Ecto neural progenitor cell (in vitro differentiated cells): Measurements from ENCODE around the gene EZR.

Experiments used
- DNase-seq: peaks from one replicate; pipeline ENCODE4 v3.0.0-alpha.2; 2018; ENCODE audit warnings: low spot score

The EZR gene

DNA sequence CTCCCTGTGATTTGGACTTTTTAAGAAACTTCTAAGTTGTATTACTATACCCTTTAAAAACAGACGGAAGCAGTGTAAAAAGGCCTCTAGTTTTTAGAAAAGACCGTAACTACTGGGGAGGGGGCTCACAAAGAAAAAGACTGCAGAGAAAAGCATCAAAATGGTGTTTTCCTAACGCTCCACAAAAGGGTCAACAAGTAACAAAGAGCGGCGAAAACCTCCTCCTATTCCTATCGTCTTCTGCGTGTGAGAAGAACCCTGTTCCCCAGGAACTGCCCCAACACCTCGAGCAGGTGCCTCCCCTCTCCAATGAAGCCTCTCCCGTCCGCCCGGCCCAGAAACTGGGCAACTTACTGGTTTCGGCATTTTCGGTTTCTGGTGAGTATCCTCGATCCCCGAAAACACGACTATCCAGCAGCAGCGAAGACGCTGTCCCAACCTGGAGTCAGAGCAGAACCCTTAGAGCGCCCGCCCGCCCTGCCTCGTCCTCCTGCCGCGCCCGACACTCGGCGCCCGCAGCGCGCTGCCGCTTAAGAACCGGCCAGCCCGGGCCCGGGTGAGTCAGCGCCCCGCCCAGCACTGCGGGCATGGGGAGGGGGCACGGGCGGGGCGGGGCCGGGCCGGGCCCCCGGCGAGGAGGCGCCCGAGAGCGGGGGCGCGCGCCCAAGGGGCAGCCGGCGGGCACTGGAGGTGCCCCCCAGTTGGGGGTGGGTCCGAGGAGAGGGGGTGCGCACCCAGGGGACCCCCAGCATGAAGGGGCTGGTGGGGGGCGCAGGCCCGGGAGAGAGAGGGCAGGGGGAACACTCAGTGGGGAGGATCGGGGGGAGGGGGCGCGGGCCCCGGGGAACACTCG, 1.2 kb downstream of the EZR start:
- DNase-seq: peak; percentile 83

DNA sequence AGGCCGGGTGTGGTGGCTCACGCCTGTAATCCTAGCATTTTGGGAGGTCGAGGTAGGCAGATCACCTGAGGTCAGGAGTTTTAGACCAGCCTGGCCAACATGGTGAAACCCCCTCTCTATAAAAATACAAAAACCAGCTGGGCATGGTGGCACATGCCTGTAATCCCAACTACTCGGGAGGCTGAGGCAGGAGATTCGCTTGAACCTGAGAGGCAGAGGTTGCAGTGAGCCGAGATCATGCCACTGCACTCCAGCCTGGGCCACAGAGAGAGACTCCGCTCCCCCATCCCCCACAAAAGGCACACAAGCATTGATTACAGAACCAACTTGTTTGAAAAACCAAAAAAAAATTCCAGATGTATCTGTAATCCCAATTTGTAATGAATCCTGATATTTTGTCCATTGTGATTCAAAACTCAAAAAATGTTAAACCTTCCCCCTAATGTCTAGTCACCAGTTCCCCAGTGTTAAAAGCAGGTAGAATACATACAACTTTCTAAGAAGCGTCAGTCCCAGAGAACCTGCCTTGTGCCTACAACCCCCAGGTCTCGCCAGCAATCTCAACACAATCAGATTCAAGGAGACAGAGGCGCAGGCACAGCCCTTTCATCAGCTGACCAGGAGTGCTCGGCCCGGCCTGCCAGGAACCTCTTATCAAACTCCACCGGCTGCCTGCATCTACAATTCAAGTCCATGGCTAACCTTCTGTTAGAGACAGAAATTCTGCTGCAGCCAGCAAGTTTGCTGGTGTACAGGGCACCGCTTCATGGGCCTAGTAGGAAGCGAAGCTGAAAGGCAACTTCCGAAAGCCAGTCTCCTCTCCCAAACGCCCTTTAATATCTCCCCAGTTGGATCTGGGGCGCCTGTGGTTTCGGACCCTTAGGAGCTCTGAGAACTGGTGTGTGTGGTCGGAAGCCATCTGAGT, 2.1 kb downstream of the EZR start:
- DNase-seq: peak; percentile 60

DNA sequence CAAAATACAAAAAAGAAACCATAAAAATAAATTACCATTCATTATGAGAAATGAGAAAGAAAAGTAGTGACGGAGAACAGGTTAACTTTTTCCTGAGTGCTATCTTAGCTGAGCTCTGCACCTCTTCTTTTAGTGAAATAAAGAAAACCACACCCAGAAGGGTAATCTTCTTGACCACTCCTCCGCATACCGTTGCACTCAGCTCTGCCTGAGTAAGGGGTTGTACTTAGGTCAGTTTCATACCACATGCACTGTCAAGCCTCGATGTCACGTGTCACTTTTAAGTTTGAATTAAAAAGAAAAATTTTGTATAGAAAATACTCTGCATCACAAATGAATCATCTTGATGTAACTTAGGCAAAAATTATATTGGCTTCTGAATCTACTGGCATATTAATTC, 2.8 kb downstream of the EZR start:
- no peak for DNase-seq

DNA sequence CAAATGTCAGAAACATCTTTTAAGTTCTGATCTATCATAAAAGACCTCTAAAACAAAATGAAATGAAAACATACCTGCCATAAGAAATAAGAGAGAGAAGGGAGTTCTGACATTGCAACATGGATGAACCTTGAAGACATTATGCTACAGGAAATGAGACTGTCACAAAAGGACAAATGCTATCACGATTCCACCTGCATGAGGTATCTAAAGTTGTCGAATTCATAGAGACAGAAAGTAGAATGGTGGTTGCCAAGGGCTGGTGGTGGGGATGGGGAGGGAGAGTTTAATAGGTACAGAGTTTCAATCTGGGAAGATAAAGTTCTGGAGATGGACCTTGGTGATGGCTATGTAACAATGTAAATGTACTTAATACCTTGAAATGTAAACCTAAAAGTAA, 3.3 kb downstream of the EZR start:
- DNase-seq: no peak

DNA sequence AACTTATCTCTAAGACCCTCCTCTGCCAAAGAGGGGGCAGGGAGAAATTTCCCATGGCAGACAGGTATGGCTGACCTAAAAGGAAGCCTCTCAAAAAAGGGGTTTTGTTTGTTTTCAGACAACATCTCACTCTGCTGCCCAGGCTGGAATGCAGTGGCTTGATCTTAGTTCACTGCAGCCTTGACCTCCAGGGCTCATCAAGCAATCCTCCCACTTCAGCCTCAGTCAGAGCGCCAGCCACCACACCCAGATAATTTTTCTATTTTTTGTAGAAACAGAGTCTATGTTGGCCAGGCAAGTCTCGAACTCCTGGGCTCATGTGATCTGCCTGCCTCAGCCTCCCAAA, 3.8 kb downstream of the EZR start:
- DNase-seq: no peak

DNA sequence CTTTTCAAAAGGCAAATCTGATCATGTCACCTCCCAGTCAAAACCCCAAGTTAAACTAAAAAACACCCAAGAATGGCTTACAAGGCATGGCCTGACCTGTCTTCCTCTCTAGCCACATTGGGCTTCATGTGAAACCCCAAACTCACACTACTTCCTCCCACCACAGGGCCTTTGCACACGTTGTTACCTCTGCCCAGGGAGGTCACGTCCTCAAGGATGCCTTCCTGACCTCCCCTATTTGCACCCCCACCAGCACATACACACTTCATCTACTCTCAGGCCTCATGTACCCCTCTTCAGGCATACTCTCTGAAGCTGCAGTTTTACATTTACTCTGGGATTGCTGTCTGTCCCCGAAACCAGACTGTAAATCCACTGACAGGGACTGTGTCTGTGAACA, 6.1 kb downstream of the EZR start:
- DNase-seq: no peak

DNA sequence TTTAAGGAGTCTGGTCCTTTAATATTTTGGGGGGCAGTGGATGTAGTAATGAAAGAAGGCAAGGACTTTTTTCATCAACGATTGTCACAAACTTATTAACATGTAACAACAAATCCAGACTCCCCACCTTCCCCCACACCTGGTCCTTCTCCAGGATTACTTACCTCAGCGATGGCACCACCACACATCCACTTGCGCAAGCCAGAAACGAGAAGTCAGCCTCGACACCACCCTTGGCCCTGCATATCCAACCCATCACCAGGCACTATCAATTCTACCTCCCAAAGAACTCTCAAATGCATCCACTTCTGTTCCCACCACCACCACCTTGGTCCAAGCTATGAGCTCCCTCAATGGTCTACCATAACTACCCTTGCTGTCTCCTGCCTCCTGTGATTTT, 6.6 kb downstream of the EZR start:
- no peak for DNase-seq

DNA sequence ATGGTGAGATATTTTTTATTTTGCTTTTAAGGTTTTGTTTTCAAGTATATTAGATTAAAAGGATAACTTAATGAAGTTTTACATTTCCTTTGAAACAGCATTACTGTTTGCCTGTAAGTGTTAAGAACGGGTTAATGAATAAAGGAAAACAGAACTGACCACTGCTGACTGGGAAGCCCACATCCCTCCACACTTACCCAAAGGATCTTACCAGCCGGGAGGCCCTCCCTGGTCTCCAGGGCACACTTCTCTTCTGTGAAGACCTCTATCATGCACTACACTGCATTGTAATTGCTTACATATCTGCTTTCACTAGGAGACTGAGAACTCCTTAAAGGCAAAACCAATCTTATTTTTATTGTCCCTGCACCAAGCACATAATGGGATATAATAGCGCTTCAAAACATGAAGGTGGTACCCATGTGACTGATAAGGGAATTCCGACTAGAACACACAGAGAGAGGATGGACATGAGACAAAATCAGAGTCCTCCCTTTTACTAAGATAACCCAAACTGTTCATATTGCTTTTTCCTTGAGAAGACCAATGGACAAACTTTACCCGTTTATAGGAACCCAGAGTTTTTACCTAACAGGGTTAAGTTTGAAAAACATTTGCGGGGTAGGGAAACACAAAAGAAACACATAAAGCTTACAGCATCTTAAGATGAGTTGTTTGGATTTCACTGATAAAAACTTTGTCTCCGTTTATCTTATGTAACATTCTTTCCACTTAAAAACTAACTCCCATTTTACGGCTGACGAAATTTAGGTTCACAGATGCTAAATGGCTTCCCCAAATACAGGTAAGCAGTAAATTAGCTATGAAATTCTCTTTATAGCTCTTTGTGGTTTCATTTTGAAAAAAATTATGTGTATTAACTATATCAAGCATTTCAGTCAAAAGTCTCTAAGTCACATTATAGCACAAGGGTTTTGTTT, 8.7 kb downstream of the EZR start:
- DNase-seq: no peak

DNA sequence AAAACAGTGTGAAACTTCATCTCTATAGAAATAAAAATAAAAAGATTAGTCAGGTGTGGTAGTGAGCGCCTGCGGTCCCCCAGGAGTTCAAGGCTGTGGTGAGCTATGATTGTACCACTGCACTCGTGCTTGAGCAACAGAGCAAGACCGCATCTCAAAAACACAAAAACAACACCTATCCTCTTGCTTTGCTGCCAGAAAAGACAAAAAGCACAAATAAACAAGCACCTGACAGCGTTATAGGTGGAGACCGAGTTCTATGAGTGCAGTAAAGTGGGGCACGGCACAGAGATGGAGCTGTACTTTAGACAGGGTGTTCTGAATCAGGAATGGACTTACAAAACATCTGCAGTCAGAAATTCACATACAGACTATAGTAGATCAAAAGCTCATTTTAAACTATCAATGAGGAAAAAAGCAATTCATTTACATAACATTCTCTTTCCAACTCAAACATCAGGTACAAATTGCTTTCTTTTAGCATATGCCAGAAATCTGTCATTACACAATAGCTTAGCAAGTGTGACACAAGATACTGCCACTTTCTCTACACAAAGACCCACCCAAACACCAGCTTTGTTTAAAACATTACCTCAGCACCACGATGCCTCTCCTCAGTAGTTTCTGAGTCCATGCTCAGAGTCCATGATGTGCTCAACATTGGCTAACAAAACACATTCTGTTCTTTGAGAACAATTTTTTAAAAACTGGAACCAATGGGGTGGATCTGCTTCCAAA, 10.1 kb downstream of the EZR start:
- DNase-seq: no peak

DNA sequence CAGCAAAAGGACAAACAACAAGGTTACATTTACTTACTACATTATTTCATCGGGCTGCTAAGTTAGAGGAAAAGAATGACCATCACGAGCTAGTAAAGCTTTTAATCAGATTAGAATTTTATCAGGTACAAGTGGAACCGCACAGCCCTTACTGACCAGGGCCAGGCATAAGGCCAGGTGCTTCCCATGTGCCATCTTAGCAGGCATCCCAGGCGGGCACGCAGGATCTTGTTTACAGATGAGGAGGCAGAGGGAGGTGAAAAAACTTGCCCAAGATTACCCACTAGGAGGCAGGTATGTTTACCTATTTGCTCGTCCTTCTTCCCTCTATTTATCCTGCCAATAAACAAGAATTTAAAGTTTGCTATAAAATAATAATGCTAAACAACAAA, 10.7 kb downstream of the EZR start:
- no peak for DNase-seq

DNA sequence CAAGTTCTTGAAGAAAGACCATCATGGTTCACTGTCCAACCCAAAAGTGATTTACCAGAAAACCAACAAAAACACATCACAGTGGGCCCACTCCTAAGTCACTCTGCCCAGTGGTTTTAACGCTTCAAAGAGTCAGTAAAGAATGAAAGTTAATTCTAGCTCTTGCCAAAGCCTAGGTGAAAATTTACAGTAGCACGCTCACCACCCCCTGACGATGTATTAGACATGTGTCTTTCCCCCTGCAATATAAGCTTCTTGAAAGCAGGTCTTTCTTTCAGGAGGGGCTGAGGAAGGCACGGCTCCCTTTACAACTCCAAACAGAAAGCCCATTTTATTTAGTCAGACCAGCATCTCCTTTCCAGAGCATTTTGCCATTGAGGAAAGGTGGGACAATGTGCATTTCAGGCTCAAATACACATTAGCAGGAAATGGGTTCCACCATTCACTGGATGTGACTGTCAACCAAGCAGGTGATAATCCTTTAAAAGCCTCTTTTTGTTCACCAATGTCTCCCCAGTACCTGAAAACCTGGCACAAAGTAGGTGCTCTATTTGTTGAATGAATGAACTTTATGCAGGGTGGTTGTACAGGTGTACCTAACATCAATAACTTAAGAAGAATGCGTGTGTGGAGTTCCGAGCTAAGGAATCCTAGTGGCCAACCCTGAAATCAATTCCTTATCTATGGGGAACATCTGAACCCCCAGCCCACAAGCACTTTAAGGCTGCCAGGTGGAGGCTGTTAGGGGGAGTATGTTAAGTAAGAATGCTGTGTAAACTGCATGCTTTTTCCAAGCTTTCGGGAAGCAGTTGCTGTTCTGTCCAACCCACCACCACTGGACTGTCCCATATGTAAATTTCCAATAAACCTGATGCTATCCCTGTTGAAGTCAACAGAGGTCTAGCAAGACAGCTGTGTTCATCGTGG, 11.4 kb downstream of the EZR start:
- DNase-seq: no peak

DNA sequence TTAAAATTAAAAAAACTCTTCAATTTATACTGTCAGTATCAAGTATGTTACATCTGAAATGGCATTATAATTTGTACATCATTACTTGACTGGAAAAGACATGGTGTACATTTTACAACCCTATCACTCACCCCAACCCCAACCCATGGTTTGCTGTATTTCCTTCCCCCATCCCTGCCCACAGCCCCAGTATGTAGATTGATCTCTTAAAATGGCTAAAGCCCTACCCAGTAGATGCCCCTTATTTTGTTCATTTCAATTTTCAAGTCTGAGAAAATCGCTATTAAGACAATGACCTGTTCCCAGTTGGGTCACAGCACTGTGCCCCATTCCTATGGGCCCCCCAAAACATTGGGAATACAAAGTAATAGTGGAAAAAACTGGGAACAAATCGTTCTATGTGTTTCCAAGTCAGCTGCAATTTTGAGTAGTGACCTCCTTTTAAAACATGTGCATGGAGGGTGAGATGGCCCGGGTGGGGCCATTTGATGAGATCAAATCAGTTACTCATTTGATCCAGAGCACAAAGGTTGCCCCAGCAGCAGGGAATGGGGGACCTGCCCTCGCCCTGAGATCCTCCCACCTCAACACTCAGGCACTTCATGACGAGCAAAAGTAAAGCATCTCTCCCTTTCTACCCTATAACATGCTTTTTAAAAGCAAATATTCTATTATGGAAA, 13.3 kb downstream of the EZR start:
- no peak for DNase-seq

DNA sequence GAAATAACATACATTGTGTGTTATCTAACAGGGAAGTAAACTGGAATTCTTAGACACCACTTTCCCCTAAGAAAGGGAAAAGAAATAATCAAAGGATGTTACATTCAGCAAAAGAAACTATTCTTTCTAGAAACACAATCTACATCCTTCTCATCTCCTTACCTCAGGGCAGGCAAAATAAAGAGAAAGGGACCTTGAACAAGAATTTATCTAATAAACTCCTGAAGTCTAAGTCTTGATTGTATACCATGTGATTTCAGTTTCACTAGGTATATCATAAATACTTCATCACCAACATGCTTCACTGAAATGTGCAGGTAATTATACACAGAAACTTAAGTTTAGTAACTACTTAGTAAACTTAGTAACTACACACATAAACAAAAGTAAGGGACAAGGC, 15.0 kb downstream of the EZR start:
- DNase-seq: no peak

DNA sequence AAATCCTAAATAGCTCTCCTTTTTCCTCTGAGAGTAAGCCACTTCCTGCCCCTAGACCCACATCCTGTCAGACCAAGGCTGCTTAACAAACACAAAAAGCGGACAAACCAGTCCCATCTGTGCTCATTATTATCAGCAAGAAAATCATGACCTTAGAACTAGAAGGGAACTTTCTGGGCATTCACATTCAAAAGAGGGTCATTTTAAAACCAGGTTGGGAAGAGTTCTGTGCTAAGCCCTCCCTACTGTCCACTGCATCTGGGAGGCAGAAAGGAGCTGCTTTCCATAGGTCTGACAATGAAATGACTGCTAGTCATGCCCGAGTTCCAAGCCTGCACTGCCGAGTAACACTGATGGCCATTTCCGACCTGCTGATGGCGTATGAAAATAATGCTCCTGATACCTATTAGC, 15.4 kb downstream of the EZR start:
- no peak for DNase-seq

DNA sequence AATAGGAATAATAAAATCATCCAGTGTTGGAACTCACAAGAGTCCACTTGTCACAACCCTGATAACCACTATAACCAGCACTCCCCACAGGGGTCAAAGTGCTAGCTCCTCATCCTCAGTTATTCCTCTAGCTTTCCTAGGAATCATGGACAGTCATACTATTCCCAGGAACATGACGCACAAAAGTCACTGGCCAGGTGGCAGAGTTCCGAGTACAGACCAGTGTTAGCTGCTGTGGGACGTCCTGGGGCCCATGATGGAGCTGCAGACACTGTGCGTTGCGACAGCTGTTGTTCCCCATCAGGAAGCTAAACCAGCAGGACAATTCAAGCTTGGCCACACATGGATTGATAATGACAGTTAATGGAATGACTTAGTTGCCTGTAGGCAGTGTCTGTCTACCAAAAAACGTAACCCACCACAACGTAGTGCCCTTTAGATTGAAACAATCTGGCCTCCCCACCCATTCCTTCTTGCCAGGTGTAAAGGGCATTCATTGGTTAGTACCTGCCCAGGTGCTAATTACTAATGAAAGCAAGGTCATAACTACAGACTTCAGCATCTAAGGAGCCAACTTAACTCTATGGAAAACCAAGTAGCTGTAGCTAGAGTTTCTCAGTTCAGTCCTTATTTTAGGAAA, 17.4 kb downstream of the EZR start:
- DNase-seq: no peak

DNA sequence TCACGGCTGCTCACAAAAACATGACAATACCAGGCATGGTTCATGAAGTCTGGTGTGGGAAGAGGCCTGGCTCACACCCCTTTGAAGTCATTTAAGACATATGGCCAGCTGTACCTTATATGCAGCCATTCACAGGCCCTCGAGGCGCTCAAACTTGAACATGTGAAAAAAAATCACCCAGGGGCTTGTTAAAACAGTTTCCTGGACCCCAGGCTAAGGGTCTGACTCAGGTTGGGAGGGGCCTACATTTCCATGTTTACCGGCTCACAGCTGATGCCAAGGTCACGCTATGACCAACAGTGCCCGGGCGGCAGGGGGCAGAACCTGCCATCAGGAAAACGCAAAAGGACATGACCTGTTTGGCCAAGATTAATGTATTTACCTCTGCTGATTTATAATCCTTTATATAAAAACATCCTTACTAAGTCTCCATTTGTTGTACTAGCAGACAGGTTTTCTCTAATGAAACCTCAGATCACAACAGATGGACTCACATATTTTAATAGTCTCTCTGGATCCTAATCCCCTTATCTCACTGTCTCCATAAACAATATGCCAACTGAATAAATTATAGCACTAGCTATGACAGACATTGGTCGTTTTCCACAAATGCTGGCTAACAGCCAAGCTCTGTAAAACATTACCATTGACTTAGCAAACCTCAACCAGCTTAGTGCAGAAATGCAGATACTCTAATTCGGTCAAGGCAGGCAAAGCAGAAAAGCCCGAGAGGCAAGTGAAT, 19.9 kb downstream of the EZR start:
- no peak for DNase-seq

DNA sequence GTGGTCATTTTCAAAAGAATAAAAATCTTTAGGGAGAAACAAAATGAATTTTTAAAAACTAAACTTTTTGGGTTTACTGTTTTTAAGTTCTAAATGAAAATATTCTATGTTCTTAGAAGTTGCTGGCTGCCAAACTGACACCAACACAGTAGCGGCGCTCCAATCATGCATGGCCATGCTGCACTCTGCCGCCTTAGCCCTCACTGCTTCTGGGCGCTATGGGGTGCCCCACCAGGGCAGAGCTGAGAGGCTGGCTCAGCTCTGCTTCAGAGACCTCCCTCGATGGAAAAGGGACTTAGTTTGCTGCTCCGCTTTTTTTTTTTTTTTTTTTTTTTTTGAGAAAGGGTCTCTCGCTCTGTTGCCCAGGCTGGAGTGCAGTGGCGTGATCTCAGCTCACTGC, 20.9 kb downstream of the EZR start:
- DNase-seq: no peak
